Loucy (cell line): ENCODE data around the gene ALDH1A2.

Source experiments
- H2AFZ ChIP-seq: fragments of 200-600 bp; sonication (generic); 2 replicates; pipeline ENCODE4 v1.6.0; 2016; ENCODE audit warnings: antibody characterized with exemption, mild to moderate bottlenecking, low read length, moderate library complexity
- H3F3A ChIP-seq: fragments of 200-600 bp; 2 replicates; pipeline ENCODE4 v1.6.0; 2016; ENCODE audit warnings: antibody characterized with exemption, low read depth, mild to moderate bottlenecking
- H3K27me3 ChIP-seq: fragments of 200-600 bp; sonication (generic); 2 replicates; pipeline ENCODE4 v1.6.1; 2014; ENCODE audit warnings: low read length, mild to moderate bottlenecking; ENCODE audit not compliant: insufficient read depth, poor library complexity, severe bottlenecking
- H3K36me3 ChIP-seq: fragments of 200-600 bp; sonication (generic); 2 replicates; pipeline ENCODE4 v1.6.1; 2016; ENCODE audit warnings: low read length; ENCODE audit not compliant: insufficient read depth
- H3K4me1 ChIP-seq: fragments of 200-600 bp; sonication (generic); 2 replicates; pipeline ENCODE4 v1.5.1; 2014; ENCODE audit warnings: low read length, mild to moderate bottlenecking; ENCODE audit not compliant: insufficient read depth, poor library complexity, severe bottlenecking
- H3K4me2 ChIP-seq: fragments of 200-600 bp; sonication (generic); 2 replicates; pipeline ENCODE4 v1.6.0; 2014; ENCODE audit warnings: antibody characterized with exemption, low read length, low read depth, mild to moderate bottlenecking; ENCODE audit not compliant: poor library complexity, severe bottlenecking
- H3K4me3 ChIP-seq: fragments of 200-600 bp; sonication (generic); 2 replicates; pipeline ENCODE4 v1.5.1; 2014; ENCODE audit warnings: low read length, mild to moderate bottlenecking, mixed read lengths; ENCODE audit not compliant: poor library complexity, severe bottlenecking
- H3K79me2 ChIP-seq: fragments of 200-600 bp; sonication (generic); 2 replicates; pipeline ENCODE4 v1.6.1; 2014; ENCODE audit warnings: low read length; ENCODE audit not compliant: insufficient read depth
- H3K9ac ChIP-seq: fragments of 200-600 bp; sonication (generic); 2 replicates; pipeline ENCODE4 v1.6.0; 2014; ENCODE audit warnings: mild to moderate bottlenecking, low read depth, low read length, moderate library complexity; ENCODE audit not compliant: poor library complexity, severe bottlenecking
- H3K9me2 ChIP-seq: fragments of 200-600 bp; sonication (generic); replicated peaks from 2 replicates; pipeline ENCODE4 v1.6.1; 2016; ENCODE audit warnings: low read depth, low read length, mixed read lengths
- H3K9me3 ChIP-seq: fragments of 200-600 bp; sonication (generic); 2 replicates; pipeline ENCODE4 v1.6.1; 2014; ENCODE audit warnings: mild to moderate bottlenecking, antibody characterized with exemption, low read length, low read depth; ENCODE audit not compliant: insufficient read depth
- H4K20me1 ChIP-seq: fragments of 200-600 bp; sonication (generic); 2 replicates; pipeline ENCODE4 v1.6.0; 2014; ENCODE audit warnings: antibody characterized with exemption, low read length, mild to moderate bottlenecking; ENCODE audit not compliant: insufficient read depth, poor library complexity, severe bottlenecking
- CTCF ChIP-seq: fragments of 200-600 bp; sonication (generic); conservative IDR thresholded peaks from 2 replicates; pipeline ENCODE4 v1.5.1; 2014; ENCODE audit warnings: mild to moderate bottlenecking, antibody characterized with exemption, low read length
- EZH2phosphoT487 ChIP-seq: fragments of 200-600 bp; IDR thresholded peaks from 2 replicates; pipeline ENCODE4 v1.6.1; 2018; ENCODE audit warnings: antibody characterized with exemption, mild to moderate bottlenecking, moderate library complexity, borderline replicate concordance

The ALDH1A2 gene

GRCh38 chr15:58014040-58014439, 51.5 kb downstream of the ALDH1A2 start:
- H3K9ac ChIP-seq = no peak overlapping the region
- no peaks in the 10 kb centered on the region for H3K36me3 ChIP-seq
- TF ChIP-seq EZH2phosphoT487 (no peak), CTCF (no peak)
- no peak overlapping the region for H3K4me2 ChIP-seq
- H3K9me2 ChIP-seq = no peaks in the 10 kb centered on the region
- H3K4me3 ChIP-seq = no peak overlapping the region
- H4K20me1 ChIP-seq = no peaks in the 10 kb centered on the region
- no peaks in the 10 kb centered on the region for H3K9me3 ChIP-seq
- H3K4me1 ChIP-seq = no peaks in the 10 kb centered on the region
- H3F3A ChIP-seq = no peaks in the 10 kb centered on the region
- H3K79me2 ChIP-seq = no peaks in the 10 kb centered on the region
- H2AFZ ChIP-seq = no peak overlapping the region
- H3K27me3 ChIP-seq = peaks cover 31% of the 10 kb centered on the region

- Histone ChIP-seq H3K9me3 (no peaks in the 10 kb centered on the region), H3K4me1 (no peaks in the 10 kb centered on the region), H3K9me2 (no peaks in the 10 kb centered on the region), H3F3A (no peaks in the 10 kb centered on the region), H3K9ac (no peak overlapping the region), H3K36me3 (no peaks in the 10 kb centered on the region), H3K79me2 (no peaks in the 10 kb centered on the region), H3K4me2 (no peak overlapping the region), H4K20me1 (no peaks in the 10 kb centered on the region), H3K4me3 (no peak overlapping the region), H2AFZ (no peak overlapping the region), H3K27me3 (peaks cover 22% of the 10 kb centered on the region)
- TF ChIP-seq EZH2phosphoT487 (no peak), CTCF (no peak)
Observed at GRCh38 chr15:58010983-58011382, 54.5 kb downstream of the ALDH1A2 start.

- Histone ChIP-seq H3F3A (no peaks in the 10 kb centered on the region), H3K9me2 (no peaks in the 10 kb centered on the region), H3K4me2 (no peak overlapping the region), H3K36me3 (no peaks in the 10 kb centered on the region), H3K27me3 (no peaks in the 10 kb centered on the region), H3K79me2 (no peaks in the 10 kb centered on the region), H4K20me1 (no peaks in the 10 kb centered on the region), H2AFZ (no peak overlapping the region), H3K4me3 (no peak overlapping the region), H3K9ac (no peak overlapping the region), H3K4me1 (no peaks in the 10 kb centered on the region), H3K9me3 (no peaks in the 10 kb centered on the region)
- TF ChIP-seq EZH2phosphoT487 = no peak
- no peak for TF ChIP-seq CTCF
Observed at GRCh38 chr15:58003810-58004209, 61.7 kb downstream of the ALDH1A2 start.
